ENCODE measurements around the gene KCNG2. TPM values are rescaled to one million over a fixed set of nuclear protein-coding genes. Genes with fewer than 3 reads are reported as not detected.

The KCNG2 gene
- total RNA-seq, 1 experiment from 2014 or later = not detected

DNA sequence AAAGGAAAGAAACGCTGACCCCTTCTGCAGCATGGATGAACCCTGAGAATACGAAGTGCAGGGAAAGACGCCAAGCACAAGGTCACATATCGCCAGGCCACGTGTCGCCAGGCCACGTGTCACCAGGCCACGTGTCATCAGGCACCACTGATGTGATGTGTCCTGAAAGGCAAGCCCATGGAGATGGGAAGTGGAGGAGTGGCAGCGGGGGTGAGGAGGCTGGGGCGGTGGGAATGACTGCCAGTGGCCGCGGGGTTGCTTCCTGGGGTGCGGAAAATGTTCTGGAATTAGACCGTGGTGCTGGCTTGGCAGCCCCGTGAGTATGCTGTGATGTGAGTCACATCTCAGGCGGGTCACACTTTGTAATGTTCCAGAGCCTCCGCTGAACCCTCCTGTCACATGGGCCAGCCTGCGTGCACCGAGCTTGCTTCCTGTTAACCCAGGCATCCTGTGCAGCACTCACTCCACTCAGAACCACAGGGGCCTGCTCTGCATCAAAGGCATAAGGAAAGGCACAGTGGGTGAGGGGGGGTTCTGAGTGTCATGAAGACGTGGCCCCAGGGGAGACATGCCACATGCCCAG, 114.8 kb downstream of the KCNG2 start:
- ChIA-PET POLR2A (ENCODE audit: unreplicated experiment) (no interaction called here), CTCF (no interaction called here)
- TF ChIP-seq CTCF (conservative IDR thresholded peaks at IDR 0.05) (no peak), EZH2 (IDR thresholded peaks at IDR 0.05; ENCODE audit: low read depth) (no peak)
- H3K79me2 ChIP-seq (ENCODE audit: low read depth) = no peaks in the 10 kb centered on the region
- no TSS peak for BruUV-seq (replicated peaks)
- H3K36me3 ChIP-seq (ENCODE audit: low read depth) = no peaks in the 10 kb centered on the region
- H3K4me3 ChIP-seq = no peak overlapping the region
- no peaks in the 10 kb centered on the region for H3K4me1 ChIP-seq (replicated peaks; ENCODE audit: insufficient read depth)
- H3K27me3 ChIP-seq (ENCODE audit: insufficient read depth, low read depth) = no peaks in the 10 kb centered on the region
- no peak for DNase-seq
- H3F3A ChIP-seq (ENCODE audit: insufficient read depth, low read depth) = no peaks in the 10 kb centered on the region
- H2AFZ ChIP-seq = no peak overlapping the region
- H3K27ac ChIP-seq = no peak overlapping the region
- H3K9me3 ChIP-seq (ENCODE audit: insufficient read depth, low read depth) = no peaks in the 10 kb centered on the region
- no peaks in the 10 kb centered on the region for H4K20me1 ChIP-seq (ENCODE audit: insufficient read depth)
- intact Hi-C loops (cut with micrococcal nuclease; ENCODE audit: unreplicated experiment) = no loop called here
- no peak overlapping the region for H3K4me2 ChIP-seq
- H3K9me2 ChIP-seq (ENCODE audit: insufficient read depth) = no peaks in the 10 kb centered on the region

DNA sequence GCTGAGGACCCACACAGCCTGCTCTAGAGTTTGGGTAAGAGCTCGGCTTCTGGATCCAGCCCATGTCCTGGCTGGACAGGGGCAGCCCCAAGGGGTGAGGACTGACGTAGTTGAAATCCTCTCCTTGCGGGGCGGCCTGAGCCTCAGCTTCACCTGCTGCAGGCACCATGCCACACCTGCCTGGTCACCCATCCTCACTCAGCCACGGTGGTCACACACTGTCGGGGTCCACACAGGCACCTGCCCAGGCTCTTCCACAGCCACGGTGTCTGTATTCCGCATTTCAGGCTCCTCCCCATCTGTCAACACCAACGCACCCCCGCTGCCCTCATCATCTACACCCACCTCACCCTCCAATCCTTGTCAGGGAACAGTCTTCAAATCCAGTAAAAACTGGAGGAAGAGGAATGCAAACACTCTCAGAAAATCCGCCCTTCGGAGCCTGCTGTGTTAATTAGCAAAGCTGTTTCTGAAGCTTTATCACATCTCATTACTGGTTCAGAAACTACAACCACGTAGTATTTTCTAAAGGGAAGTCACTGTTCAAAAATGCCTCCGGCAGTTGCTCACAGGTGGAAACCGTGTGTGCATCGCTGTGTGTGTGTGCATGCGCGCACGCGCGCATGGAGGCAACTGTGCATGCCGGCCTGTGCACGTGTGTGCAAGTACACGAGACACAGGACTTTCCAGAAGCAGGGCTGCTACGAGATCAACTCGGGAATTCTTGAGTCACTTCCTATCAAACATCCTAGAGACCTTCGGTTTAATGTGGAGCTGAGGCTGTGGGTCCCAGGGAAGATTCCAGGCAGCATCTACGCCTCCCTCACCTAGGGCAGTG, 115.5 kb downstream of the KCNG2 start:
- Histone ChIP-seq H3K79me2 (ENCODE audit: low read depth) (no peaks in the 10 kb centered on the region), H2AFZ (no peak overlapping the region), H3F3A (ENCODE audit: insufficient read depth, low read depth) (no peaks in the 10 kb centered on the region), H3K4me1 (replicated peaks; ENCODE audit: insufficient read depth) (no peaks in the 10 kb centered on the region), H3K27ac (no peak overlapping the region), H3K27me3 (ENCODE audit: insufficient read depth, low read depth) (no peaks in the 10 kb centered on the region), H3K4me3 (no peak overlapping the region), H3K36me3 (ENCODE audit: low read depth) (no peaks in the 10 kb centered on the region), H4K20me1 (ENCODE audit: insufficient read depth) (no peaks in the 10 kb centered on the region), H3K9me2 (ENCODE audit: insufficient read depth) (no peaks in the 10 kb centered on the region), H3K9me3 (ENCODE audit: insufficient read depth, low read depth) (no peaks in the 10 kb centered on the region), H3K4me2 (no peak overlapping the region)
- ChIA-PET POLR2A (ENCODE audit: unreplicated experiment) (no interaction called here), CTCF (no interaction called here)
- intact Hi-C loops (cut with micrococcal nuclease; ENCODE audit: unreplicated experiment) = no loop called here
- no peak for TF ChIP-seq EZH2 (IDR thresholded peaks at IDR 0.05; ENCODE audit: low read depth)
- no peak for TF ChIP-seq CTCF (conservative IDR thresholded peaks at IDR 0.05)
- no peak for DNase-seq
- BruUV-seq (replicated peaks) = no TSS peak

DNA sequence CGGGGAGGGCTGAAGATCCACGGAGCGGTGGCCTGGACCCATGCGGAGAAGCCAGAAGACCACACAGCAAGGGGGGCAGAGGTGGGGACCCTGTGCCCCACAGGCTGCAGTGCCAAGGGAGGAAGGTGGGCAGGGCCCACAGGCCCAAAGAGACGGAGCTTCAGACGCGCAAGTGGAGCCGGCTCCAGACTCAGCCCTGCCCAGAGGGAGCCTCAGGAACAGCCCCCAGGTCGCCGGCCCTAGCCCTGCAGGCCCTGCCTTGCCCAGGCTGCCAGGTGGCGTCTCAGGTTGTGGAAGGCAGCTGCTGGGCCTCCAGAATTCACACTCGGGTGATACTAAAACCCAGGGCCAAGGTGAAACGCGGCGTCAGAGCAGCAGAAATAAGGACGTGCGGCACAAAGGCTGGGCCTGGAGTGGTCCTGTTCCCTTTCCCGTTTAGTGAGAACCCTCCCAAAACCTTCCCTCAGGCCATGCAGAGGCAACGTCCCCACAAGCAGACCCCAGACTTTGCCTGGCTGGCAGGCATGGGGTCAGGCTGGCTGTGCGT, 116.9 kb downstream of the KCNG2 start:
- no TSS peak for BruUV-seq (replicated peaks)
- Histone ChIP-seq H3F3A (ENCODE audit: insufficient read depth, low read depth) (no peaks in the 10 kb centered on the region), H3K4me3 (no peak overlapping the region), H3K4me1 (replicated peaks; ENCODE audit: insufficient read depth) (no peaks in the 10 kb centered on the region), H3K9me3 (ENCODE audit: insufficient read depth, low read depth) (no peaks in the 10 kb centered on the region), H3K36me3 (ENCODE audit: low read depth) (no peaks in the 10 kb centered on the region), H3K4me2 (no peak overlapping the region), H3K79me2 (ENCODE audit: low read depth) (no peaks in the 10 kb centered on the region), H2AFZ (no peak overlapping the region), H3K9me2 (ENCODE audit: insufficient read depth) (no peaks in the 10 kb centered on the region), H4K20me1 (ENCODE audit: insufficient read depth) (no peaks in the 10 kb centered on the region), H3K27ac (no peak overlapping the region), H3K27me3 (ENCODE audit: insufficient read depth, low read depth) (no peaks in the 10 kb centered on the region)
- TF ChIP-seq EZH2 (IDR thresholded peaks at IDR 0.05; ENCODE audit: low read depth) = no peak
- no peak for TF ChIP-seq CTCF (conservative IDR thresholded peaks at IDR 0.05)
- intact Hi-C loops (cut with micrococcal nuclease; ENCODE audit: unreplicated experiment) = no loop called here
- POLR2A ChIA-PET (ENCODE audit: unreplicated experiment) = no interaction called here
- CTCF ChIA-PET = no interaction called here
- no peak for DNase-seq
